Ishikawa (cell line): Measurements from ENCODE around the gene FOXI1.

Experiments
- CEBPB ChIP-seq: IDR thresholded peaks from 2 replicates; pipeline ENCODE4 v1.6.1; 2012
- EP300 ChIP-seq: IDR thresholded peaks from 2 replicates; pipeline ENCODE4 v1.6.1; 2012; ENCODE audit warnings: borderline replicate concordance
- NFIC ChIP-seq: IDR thresholded peaks from 2 replicates; pipeline ENCODE4 v1.6.1; 2012
- TAF1 ChIP-seq: IDR thresholded peaks from 2 replicates; pipeline ENCODE4 v1.6.1; 2012; ENCODE audit warnings: low read depth, mild to moderate bottlenecking
- TEAD4 ChIP-seq: IDR thresholded peaks from 2 replicates; pipeline ENCODE4 v1.6.1; 2012
- YY1 ChIP-seq: IDR thresholded peaks from 2 replicates; pipeline ENCODE4 v1.6.1; 2012; ENCODE audit warnings: low read depth
- ZBTB7A ChIP-seq: IDR thresholded peaks from 2 replicates; pipeline ENCODE4 v1.6.1; 2012; ENCODE audit warnings: low read depth
- TF ChIP-seq, protein P1 (sequence below): IDR thresholded peaks from 2 replicates; pipeline ENCODE4 v1.6.1; 2012
- TF ChIP-seq, protein P2 (sequence below): IDR thresholded peaks from 2 replicates; pipeline ENCODE4 v1.6.1; 2012; ENCODE audit warnings: low read depth, mild to moderate bottlenecking

DNA sequence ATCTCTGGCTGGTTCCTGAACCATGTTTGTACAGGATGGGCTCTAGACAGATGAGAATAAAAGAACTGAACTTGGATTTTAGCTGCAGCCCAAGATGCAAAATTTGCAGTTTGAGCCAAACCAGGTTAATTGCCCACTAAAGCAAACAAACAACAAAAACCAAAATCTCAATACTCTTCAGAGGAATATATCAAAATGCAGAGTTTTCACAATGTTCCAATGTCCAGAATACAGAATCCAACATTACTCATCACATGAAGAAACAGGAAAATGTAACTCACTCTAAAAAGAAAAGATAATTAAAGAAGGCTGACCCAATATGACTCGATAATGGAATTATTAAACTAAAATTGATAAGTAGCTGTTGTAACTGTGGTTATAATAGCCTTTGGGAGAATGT lies 20.4 kb downstream of the FOXI1 start:
- no peak for TF ChIP-seq YY1
- no peak for TF ChIP-seq TEAD4
- no peak for TF ChIP-seq ZBTB7A
- TF ChIP-seq, protein P1, sequence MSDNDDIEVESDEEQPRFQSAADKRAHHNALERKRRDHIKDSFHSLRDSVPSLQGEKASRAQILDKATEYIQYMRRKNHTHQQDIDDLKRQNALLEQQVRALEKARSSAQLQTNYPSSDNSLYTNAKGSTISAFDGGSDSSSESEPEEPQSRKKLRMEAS = no peak
- no peak for TF ChIP-seq EP300
- no peak for TF ChIP-seq CEBPB
- TF ChIP-seq TAF1 = no peak
- TF ChIP-seq, protein P2, sequence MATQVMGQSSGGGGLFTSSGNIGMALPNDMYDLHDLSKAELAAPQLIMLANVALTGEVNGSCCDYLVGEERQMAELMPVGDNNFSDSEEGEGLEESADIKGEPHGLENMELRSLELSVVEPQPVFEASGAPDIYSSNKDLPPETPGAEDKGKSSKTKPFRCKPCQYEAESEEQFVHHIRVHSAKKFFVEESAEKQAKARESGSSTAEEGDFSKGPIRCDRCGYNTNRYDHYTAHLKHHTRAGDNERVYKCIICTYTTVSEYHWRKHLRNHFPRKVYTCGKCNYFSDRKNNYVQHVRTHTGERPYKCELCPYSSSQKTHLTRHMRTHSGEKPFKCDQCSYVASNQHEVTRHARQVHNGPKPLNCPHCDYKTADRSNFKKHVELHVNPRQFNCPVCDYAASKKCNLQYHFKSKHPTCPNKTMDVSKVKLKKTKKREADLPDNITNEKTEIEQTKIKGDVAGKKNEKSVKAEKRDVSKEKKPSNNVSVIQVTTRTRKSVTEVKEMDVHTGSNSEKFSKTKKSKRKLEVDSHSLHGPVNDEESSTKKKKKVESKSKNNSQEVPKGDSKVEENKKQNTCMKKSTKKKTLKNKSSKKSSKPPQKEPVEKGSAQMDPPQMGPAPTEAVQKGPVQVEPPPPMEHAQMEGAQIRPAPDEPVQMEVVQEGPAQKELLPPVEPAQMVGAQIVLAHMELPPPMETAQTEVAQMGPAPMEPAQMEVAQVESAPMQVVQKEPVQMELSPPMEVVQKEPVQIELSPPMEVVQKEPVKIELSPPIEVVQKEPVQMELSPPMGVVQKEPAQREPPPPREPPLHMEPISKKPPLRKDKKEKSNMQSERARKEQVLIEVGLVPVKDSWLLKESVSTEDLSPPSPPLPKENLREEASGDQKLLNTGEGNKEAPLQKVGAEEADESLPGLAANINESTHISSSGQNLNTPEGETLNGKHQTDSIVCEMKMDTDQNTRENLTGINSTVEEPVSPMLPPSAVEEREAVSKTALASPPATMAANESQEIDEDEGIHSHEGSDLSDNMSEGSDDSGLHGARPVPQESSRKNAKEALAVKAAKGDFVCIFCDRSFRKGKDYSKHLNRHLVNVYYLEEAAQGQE = no peak
- TF ChIP-seq NFIC = no peak
